Measurements from ENCODE around the gene C14orf93. TPM values are rescaled to one million over a fixed set of nuclear protein-coding genes. Genes with fewer than 3 reads are reported as not detected.
"Not testable (repeated sequence)": the region's sequence is repeated elsewhere in the genome, so short reads cannot be mapped to it uniquely, and the experiment has no call there.

Gene C14orf93
- total RNA-seq, 4 donors from 2014 or later = 17.1 to 41.2 (median 23.9) TPM

GRCh38 chr14:23006544-23007419 lies 3.2 kb downstream of the C14orf93 start:
- peak overlapping the region; percentile 92 to 97 (median 96) for H3K27ac ChIP-seq
- 1 to 3% methylated on average over 6 to 58 of the region's 62 CpGs for WGBS, 2 donors (ENCODE audit: low coverage in 1 of 2)
- in situ Hi-C loops (cut with MboI; ENCODE audit: low pct_ligation_motif_present in 1 of 4, low pct_unique_long_range_greater_than_20kb in 1 of 4, low sequenced_read_pairs in 3 of 4) (no loop called here), intact Hi-C loops (cut with DNase I; ENCODE audit: low total_unique reads) (no loop called here)
- DNase-seq = peak; percentile 97
- H3K4me1 ChIP-seq = peaks cover 4 to 35% (median 15%) of the 10 kb centered on the region in 4 donors
- no peaks in the 10 kb centered on the region for H3K36me3 ChIP-seq
- H3K9me3 ChIP-seq = no peaks in the 10 kb centered on the region
- peak; percentile 86 to 94 (median 92) for TF ChIP-seq POLR2AphosphoS5 (IDR thresholded peaks at IDR 0.05)
- TF ChIP-seq, protein P1, sequence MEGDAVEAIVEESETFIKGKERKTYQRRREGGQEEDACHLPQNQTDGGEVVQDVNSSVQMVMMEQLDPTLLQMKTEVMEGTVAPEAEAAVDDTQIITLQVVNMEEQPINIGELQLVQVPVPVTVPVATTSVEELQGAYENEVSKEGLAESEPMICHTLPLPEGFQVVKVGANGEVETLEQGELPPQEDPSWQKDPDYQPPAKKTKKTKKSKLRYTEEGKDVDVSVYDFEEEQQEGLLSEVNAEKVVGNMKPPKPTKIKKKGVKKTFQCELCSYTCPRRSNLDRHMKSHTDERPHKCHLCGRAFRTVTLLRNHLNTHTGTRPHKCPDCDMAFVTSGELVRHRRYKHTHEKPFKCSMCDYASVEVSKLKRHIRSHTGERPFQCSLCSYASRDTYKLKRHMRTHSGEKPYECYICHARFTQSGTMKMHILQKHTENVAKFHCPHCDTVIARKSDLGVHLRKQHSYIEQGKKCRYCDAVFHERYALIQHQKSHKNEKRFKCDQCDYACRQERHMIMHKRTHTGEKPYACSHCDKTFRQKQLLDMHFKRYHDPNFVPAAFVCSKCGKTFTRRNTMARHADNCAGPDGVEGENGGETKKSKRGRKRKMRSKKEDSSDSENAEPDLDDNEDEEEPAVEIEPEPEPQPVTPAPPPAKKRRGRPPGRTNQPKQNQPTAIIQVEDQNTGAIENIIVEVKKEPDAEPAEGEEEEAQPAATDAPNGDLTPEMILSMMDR (IDR thresholded peaks at IDR 0.05) = peak in 2 of 5 experiments; percentile 1 to 37
- TF ChIP-seq POLR2A (IDR thresholded peaks at IDR 0.05) = peak; percentile 91
- no peak for TF ChIP-seq EP300 (IDR thresholded peaks at IDR 0.05; ENCODE audit: low read depth)
- H3K27me3 ChIP-seq = no peaks in the 10 kb centered on the region
- peak overlapping the region; percentile 38 to 70 (median 58) for H3K4me3 ChIP-seq

- TF ChIP-seq, protein P1 (IDR thresholded peaks at IDR 0.05) = no peak
- no peak for TF ChIP-seq EP300 (IDR thresholded peaks at IDR 0.05; ENCODE audit: low read depth)
- TF ChIP-seq POLR2A (IDR thresholded peaks at IDR 0.05) = no peak
- no peak for TF ChIP-seq POLR2AphosphoS5 (IDR thresholded peaks at IDR 0.05)
- Histone ChIP-seq H3K27me3 (no peaks in the 10 kb centered on the region), H3K36me3 (no peaks in the 10 kb centered on the region), H3K27ac (peak overlapping the region; percentile 92 to 97 (median 96)), H3K4me1 (peaks cover 4 to 38% (median 16%) of the 10 kb centered on the region in 4 donors), H3K9me3 (no peaks in the 10 kb centered on the region), H3K4me3 (peak overlapping the region; percentile 38 to 70 (median 58))
- WGBS, 2 donors (ENCODE audit: low coverage in 1 of 2) = 44 to 49% methylated on average over 5 of the region's 5 CpGs
- no peak for DNase-seq
- intact Hi-C loops (cut with DNase I; ENCODE audit: low total_unique reads) (no loop called here), in situ Hi-C loops (cut with MboI; ENCODE audit: low pct_ligation_motif_present in 1 of 4, low pct_unique_long_range_greater_than_20kb in 1 of 4, low sequenced_read_pairs in 3 of 4) (no loop called here)
These were observed 3.8 kb downstream of the C14orf93 start for GRCh38 chr14:23006188-23006534.

DNA sequence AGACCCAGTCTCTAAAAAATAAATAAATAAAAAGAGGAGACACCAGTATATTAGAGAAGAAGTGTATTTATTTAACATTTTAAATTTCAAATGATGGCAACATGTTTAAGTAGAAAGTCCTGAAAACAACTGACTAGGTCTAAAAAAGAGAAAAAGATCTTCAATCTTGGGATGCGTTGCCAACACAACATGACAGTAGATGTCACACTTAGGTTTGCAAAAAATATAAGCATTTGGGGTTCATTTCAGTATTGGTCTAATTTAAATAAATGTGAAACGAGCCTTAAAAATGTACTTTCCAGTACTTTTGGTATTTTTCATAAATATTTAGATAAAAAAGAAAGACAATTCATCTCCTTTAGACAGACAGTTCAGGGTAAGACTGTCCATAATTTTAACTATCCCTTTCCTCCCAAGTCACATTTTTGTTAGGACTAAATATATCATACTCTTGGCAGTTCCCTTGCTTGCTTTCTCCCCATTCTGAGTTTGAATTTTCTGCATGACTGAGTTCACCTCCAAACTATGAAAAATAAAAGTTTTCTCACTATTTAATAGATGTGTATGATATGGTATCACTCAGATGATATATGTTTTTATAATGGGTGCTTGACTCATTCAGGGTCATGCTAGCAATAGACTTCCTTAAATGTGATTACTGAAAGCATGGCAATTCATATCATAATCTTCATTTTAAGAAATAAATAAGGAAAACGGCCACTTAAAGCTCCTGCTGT lies 4.3 kb downstream of the C14orf93 start:
- peaks cover 6 to 43% (median 19%) of the 10 kb centered on the region in 4 donors for H3K4me1 ChIP-seq
- H3K27ac ChIP-seq = peak overlapping the region; percentile 92 to 97 (median 96)
- no peaks in the 10 kb centered on the region for H3K36me3 ChIP-seq
- no peak for DNase-seq
- peak overlapping the region in 1 of 4 donors; percentile 59 for H3K4me3 ChIP-seq
- intact Hi-C loops (cut with DNase I; ENCODE audit: low total_unique reads) = no loop called here
- no peaks in the 10 kb centered on the region for H3K9me3 ChIP-seq
- in situ Hi-C loops (cut with MboI; ENCODE audit: low pct_ligation_motif_present in 1 of 4, low pct_unique_long_range_greater_than_20kb in 1 of 4, low sequenced_read_pairs in 3 of 4) = no loop called here
- TF ChIP-seq, protein P1 (IDR thresholded peaks at IDR 0.05) = no peak
- TF ChIP-seq POLR2AphosphoS5 (IDR thresholded peaks at IDR 0.05) (no peak), EP300 (IDR thresholded peaks at IDR 0.05; ENCODE audit: low read depth) (no peak), POLR2A (IDR thresholded peaks at IDR 0.05) (no peak)
- no peaks in the 10 kb centered on the region for H3K27me3 ChIP-seq
- 62 to 73% methylated on average over 3 of the region's 3 CpGs for WGBS, 2 donors (ENCODE audit: low coverage in 1 of 2)

- not testable (repeated sequence) for H3K27me3 ChIP-seq
These were observed 5.7 kb downstream of the C14orf93 start for GRCh38 chr14:23004274-23004673.

More at GRCh38 chr14:23004274-23004673, 5.7 kb downstream of the C14orf93 start:
- WGBS, 2 donors (ENCODE audit: low coverage in 1 of 2) = 100% methylated on average over 4 of the region's 4 CpGs; no CpG with 5 or more reads in 1 of the 2 donors
- in situ Hi-C loops (cut with MboI; ENCODE audit: low pct_ligation_motif_present in 1 of 4, low pct_unique_long_range_greater_than_20kb in 1 of 4, low sequenced_read_pairs in 3 of 4); H3K4me3 ChIP-seq; intact Hi-C loops (cut with DNase I; ENCODE audit: low total_unique reads); DNase-seq; H3K27ac ChIP-seq; H3K36me3 ChIP-seq; H3K9me3 ChIP-seq: not testable (repeated sequence)
- H3K4me1 ChIP-seq = peaks cover 6 to 48% (median 21%) of the 10 kb centered on the region in 4 donors

Data from transverse colon (tissue), 4 donors.